Activated T-helper 9 cell treated with anti-CD3 and anti-CD28 coated beads, Interleukin-2, amount 50 U/mL, for 16 hours (primary cell): ENCODE measurements around the gene PES1.
"Not testable (repeated sequence)": the region's sequence is repeated elsewhere in the genome, so short reads cannot be mapped to it uniquely, and the experiment has no call there.

Experiments
- DNase-seq: peaks from one replicate; pipeline ENCODE4 v3.0.0-alpha.2; 2020; ENCODE audit warnings: low read depth

Gene PES1

DNA sequence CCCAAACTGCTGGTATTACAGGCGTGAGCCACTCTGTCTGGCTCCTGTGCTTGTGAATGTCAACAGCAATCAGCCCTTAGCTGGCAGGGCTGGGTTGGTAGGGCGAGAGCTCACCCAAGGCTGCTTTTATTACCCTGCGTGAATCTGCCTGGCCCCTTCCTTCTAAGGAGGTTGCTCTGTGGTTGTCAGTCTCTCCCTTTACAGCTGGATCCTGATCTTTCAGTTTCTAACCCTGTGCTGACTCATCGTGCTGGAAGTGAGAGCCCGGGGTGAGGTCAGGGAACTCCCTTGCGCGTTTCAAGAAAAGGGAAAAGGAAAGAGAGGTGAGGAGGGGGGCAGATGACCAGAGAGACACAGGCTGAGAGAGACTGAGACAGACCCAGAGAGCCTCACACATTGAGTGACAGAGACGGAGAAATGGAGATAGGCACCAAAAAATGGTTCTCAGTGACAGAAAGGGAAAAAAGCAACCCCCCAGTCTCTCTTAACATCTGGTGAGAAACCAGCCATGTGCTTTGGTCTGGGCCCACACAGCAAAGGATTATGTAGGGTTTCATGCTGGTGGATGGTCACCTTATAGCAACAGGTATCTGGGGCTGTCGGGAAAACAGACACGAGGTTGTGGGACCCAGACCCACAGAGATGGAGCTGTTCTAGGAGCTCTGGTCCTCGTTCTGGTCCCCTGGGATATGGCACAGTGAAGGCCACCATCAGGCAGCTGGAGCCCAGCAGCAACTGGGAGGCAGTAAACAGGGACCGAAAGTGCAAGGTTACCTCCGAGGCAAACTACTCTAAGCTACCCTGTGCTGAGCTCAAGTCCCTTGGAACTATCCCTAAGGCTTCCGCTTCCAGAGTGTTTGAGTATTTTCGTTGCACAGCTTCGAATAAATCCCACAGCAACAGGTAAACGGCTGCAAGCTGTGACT is 17.8 kb upstream of the PES1 start:
- no peak for DNase-seq

DNA sequence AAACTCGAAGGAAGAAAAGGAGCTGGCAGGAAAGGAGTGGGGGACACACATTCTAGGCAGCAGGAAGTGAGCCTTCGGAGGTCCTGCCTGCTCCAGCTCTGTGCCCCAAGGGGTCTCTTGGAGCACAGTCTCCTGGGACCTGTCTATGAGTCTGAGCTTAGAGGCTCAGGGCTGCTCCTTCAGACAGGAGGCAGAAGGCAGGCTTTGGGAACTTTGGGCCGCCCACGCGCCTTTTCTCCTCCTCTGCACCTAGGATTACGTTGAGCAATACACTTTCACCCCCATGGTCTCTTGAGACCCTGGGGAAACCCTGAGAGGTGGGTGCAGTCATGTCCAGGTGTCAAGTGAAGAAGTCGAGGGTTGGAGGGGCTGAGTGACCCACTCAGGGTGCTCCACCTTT is 16.2 kb upstream of the PES1 start:
- DNase-seq: no peak

DNA sequence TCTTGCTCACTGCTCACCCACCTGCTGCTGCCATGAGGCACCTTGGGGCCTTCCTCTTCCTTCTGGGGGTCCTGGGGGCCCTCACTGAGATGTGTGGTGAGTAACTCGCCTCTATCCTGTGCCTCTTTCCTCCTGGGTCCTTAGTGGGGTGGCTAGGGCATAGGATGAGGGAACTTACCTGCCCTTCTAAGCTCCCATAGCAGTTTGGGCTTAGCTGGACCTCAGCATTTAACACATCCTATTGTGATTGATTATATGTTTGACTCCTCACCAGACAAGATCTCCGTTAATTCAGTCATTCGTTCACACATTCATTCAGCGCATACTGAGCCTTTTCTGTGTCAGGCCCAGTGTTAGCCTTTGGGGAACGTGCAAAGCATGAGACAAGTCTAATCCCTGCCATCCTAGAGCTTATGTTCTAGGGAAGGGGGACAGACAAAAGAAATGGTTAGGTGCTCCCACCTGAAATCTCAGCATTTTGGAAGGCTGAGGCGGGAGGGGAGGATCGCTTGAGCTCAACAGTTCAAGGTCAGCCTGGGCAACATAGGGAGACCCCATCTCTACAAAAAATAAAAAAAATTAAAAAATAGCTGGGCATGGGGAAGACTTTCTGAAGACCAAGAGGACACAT is 15.7 kb upstream of the PES1 start:
- no peak for DNase-seq

DNA sequence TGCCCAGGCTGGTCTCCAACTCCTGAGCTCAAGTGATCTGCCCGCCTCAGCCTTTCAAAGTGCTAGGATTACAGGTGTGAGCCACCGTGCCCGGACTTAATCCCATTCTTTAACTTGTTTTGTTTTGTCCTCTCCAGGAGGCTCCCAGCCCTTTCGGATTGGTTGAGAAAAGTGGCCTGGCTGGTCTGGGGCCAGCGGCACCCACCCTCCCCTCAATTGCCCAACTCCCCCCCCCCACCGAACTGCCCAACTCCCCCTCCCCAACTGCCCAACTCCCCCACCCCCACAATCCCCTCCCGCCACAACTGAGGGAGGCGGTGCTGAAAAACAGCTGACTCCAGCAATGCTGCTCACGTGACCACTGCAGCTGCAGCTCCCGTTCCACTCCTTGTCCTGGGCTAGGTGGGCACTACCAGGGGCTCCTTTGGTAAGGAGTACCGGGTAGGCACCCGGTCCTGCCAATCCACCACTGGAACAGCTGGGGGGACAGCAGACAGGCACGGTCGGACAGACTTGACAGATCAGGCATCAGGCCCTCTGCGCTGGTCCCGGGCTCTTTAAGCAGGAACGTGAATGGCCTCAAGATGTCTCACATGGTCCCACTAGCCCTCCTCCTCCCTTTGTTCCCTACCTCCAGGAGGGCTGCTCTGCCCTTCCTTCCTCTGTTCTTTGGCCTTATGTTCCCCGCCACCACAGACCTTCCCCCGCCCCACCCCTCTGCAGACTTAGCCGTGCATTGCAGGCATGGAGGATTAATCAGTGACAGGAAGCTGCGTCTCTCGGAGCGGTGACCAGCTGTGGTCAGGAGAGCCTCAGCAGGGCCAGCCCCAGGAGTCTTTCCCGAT is 15.0 kb upstream of the PES1 start, which contains the start of gene TCN2:
Gene TCN2 (plus strand): TSS at position 720 of the 845 bp plus-strand sequence. CDS start 158 bp downstream, outside the sequence.
- DNase-seq: no peak

DNA sequence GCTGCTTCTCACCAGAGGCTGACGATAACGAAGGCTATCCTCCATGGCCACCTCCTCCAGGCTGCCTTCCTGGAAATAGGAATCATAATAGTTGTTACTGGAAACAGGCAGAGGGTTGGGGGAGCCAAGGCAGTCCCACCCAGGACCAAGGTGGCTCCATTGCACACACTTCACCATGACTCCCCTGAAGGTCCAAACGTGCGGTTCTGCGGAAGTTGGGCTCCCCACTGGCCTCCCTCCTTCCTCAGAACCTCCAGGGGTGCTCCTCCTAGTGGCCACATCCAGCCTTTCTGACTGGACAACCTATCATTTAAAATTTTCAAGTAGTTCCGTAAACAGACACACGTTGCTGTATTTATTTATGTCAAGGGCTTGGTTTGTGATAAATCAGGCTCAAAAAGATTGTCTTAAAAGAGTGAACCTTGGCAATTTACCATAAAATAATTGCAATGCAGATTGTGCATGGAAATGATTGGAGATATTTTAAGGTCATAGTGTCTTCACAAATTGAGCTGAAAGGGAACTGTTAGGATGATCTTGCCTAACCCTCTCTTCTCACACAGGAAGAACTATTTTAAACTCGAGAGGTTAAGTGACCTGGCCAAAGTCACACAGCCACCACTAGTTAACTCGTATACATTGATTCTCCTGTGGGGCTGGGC is 13.9 kb upstream of the PES1 start:
- peak; percentile 11 for DNase-seq

DNA sequence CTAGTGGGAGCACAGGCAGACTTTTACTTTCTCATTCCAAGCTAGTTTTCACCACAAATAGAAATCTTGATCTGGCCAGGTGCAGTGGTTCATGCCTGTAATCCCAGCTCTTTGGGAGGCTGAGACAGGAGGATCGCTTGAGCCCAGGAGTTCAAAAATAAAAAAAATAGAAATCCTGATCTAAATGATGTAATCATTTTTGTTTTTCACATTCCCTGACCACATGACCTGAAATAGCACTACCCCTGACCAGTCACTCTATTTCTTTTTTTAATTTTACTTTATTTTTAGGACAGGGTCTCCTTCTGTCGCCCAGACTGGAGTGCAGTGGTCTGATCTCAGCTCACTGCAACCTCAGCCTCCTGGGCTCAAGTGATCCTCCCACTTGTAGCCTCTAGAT is 13.0 kb upstream of the PES1 start:
- DNase-seq: no peak

DNA sequence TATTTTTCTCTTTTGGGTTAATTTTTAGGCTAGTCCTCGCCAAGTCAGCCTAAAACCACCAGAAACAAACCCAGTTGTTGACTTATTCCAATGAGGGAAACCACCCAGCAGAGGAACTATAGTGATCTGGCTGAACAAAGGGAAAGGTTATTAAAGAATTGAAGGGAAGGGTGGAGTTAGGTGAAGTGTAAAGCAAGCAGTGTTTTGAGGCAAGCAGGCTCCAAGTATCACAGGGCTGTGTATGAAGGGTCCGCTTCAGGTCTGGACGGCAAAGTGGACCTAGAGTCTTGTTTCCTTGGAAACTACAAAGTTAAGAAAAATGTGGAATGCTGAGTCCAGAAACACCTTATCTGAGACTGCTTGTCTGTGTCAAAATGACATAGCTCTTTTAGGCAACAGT is 12.1 kb upstream of the PES1 start:
- no peak for DNase-seq

DNA sequence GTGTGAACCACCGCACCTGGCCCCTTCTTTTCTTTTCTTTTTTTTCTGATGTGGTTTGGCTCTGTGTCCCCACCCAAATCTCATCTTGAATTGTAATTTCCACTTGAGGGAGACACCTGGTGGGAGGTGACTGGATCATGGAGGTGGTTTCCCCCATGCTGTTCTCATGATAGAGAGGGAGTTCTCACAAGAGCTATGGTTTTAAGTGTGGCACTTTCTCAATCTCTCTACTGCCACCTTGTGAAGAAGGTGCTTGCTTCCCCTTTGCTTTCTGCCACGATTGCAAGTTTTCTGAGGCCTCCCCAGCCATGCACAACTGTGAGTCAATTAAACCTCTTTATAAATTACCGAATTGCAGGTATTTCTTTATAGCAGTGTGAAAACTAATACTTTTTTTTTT is 10.3 kb upstream of the PES1 start:
- no peak for DNase-seq

DNA sequence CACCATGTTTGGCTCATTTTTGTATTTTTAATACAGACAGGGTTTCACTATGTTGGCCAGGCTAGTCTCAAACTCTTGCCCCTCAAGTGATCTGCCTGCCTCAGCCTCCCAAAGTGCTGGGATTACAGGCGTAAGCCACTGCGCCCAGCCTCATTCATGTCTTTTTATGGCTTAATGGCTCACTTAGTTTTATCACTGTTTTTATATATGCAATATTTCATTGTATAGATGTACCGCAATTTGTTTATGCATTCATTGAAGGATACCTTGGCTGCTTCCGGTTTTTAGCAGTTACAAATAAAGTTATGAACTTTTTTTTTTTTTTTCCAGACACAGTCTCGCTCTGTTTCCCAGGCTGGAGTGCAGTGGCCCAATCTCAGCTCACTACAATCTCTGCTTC is 9.8 kb upstream of the PES1 start:
- DNase-seq: no peak

DNA sequence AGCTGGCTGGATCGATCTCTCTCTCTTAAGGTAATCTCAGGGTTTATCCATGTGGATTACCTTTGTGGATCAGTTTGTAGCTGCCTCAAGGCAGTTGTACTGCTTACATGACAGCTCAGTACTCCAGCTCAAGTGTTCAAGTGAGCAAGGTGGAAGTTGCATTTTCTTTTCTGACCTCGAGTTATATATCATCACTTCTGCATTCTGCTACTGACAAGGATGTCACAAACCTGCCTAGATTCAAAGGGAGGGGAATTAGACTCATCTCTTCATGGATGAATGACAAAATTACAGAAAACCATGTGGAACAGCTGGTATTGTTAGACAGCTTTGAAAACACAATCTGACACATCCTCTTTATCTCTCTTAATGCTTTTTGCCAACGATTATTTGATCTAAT is 9.2 kb upstream of the PES1 start:
- no peak for DNase-seq

DNA sequence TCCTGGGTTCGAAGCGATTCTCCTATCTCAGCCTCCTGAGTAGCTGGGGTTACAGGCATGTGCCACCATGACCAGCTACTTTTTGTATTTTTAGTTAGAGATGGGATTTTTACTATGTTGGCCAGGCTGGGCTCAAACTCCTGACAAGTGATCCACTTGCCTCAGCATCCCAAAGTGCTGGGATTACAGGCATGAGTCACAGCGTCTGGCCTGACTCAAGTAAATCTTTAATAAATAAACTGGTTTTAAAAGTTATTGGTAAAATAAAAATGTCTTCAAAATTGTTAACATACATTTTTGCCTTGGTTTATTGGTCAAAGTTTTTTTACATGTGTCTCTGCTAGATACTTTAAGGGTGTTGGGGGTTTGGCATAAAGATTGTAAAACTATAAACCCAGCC is 7.3 kb upstream of the PES1 start:
- no peak for DNase-seq

DNA sequence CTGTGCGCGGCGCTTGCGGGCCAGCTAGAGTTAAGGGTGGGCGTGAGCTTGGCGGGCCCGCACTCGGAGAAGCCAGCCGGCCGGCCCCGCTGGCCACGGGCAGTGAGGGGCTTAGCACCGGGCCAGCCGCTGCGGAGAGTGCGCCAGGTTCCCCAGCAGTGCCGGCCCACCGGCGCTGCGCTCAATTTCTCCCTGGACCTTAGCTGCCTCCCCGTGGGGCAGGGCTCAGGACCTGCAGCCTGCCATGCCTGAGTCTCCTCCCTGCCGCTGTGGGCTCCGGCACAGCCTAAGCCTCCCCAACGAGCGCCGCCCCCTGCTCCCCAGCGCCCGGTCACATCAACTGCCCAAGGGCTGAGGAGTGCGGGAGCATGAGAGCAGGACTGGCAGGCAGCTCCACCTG is 5.2 kb upstream of the PES1 start:
- no peak for DNase-seq

DNA sequence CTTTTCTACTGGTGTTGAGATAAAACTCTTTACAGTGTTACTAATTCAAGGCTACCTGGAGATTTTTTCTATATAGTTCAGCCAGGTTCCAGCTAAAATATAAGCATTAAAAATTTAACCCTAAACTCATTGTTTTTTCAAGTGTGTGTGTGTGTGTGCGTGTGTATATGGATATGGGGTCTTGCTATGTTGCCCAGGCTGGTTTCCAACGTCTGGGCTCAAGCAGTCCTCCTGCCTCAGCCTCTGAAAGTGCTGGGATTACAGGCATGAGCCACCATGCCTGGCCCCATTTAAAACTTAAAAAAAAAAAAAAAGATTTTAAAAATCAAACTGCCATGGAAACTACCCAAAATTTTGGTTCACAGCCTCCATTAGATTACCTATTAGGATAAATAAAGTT is 4.5 kb upstream of the PES1 start:
- DNase-seq: no peak

DNA sequence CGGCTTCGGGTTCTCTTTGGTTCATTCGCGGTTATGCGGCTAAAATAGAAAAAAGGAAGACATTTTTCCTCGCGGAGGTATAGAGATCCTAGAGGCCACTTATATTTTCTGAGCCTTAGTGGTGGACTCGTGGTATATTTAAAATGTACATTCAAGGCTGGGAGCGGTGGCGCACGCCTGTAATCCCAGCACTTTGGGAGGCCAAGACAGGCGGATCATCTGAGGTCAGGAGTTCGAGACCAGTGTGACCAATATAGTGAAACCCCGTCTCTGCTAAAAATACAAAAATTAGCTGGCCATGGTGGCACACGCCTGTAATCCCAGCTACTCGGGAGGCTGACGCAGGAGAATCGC is 627 bp upstream of the PES1 start:
- not testable (repeated sequence) for DNase-seq

DNA sequence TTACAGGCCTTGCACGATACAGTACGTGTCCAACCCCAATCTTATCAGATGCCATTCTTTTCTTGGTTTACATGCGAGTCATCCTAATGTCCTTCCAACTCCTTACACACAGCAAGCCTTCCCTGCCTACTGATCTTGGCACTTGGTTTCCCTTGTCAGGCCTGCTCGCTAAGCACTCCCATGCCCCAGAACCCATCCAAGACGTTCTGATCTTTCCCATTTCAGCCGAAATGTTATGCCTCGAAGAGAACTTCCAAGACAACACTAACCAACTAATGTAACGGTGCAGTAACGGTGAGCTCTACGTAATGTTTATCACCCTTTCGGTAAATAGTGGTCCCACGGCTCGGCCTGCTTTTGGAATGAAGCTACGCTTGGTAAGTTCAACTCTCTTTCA is 521 bp downstream of the PES1 start:
- DNase-seq: no peak

DNA sequence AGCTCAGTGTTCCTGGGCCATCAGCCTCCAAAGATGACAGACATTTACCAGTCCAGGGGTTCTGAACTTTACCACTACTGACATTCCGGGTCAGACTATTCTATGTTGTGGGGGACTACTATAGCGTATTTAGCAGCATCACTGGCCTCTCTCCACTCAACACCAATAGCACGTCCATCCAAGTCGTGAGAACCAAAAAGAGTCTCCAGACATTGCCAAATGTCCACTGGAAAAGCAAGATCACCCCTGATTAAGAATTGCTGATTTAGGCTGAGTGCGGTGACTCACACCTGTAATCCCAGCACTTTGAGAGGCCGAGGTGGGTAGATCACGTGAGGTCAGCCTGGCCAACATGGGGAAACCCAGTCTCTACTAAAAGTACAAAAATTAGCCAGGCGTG is 5.3 kb downstream of the PES1 start:
- DNase-seq: no peak

DNA sequence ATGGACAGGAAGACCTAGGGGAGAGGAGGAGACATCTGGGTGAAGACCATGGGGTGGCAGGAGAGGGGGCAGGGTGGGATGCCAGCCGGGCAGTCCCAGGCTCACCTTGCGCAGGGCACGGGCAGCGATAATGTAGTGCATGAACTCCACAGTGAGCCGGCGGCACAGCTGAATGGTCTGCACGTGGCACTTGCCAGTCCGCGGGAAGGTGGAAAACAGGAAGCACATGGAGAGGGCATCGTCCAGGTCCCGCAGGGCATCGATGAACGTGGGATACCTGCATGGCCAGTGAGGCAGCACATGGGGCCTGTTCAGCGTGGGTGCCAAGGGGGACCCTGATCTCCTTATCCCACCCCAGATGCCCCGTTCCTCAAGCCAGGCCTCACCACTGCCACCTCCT is 7.3 kb downstream of the PES1 start:
- DNase-seq: no peak

DNA sequence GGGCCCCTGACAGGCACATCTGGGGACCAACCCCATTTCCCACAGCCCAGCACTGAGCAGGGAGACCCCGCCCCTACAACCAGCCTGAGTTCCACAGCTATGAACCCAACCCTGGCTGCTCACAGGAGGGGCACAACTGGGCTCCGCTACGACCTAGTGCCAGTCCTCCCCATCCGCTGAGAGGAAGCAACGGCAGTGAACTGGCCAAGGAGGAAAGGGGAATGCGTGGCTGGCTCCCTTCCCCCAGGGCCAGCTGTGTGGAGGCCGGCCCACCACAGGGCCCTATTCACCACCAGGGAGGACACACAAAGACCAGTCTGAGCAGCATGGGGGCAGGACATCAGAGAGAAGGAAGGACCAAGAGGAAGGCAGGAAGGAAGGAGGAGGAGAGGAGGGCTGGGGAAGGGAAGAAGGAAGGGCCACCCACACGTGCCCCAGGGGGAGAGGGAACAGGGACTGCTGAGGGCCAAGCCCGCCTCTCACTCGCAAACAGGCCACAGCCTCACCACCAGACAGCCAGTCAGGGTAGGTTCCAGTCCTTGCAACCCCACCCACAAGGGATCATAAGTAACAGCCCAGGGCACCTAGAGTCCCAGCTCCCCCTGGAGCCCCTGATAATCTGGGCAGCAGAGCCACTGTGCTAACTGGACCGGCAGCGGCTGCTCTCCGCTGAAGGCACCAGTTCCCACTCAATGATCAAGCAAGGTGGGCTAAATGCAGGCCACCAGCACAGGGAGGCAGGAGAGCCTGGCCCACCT is 8.7 kb downstream of the PES1 start:
- DNase-seq: no peak

DNA sequence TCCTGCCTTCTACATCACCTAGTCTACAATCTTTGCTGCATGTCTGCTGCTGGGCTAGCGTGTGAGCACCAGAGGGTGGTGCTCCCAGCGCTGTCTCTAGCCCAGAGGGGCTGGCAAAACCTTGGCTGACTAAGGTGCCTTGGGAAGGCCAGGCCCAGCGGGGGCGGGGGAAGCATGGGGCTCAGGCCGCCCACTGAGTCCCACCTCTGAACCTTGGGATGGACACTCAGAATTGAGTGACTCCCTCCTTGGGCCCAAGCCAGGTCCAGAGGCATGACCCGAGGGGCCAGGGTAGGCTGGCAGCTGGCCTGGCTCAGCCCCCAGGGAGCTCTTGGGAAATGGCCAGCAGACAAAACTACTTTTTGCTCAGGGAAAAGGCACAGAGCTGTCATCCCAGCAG is 9.7 kb downstream of the PES1 start:
- no peak for DNase-seq

DNA sequence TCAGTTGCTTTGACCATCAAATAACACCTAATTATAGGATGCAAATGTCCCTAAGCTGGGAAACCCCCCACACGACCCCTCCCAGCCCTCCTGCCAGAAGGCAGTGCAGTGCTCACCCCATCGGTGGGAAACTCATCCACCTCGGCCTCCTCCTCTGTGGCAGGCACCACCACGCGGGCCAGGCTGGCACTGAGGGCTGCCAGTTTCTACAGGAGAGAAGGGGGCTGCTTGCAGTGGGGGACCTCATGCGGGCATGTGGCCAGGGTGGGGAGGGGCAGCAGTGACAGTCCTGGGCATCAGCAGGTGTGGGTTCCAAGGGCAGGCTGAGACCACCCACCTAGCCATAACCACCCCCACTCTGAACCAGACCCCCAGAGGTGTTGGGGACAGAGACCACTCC is 10.8 kb downstream of the PES1 start:
- DNase-seq: no peak

DNA sequence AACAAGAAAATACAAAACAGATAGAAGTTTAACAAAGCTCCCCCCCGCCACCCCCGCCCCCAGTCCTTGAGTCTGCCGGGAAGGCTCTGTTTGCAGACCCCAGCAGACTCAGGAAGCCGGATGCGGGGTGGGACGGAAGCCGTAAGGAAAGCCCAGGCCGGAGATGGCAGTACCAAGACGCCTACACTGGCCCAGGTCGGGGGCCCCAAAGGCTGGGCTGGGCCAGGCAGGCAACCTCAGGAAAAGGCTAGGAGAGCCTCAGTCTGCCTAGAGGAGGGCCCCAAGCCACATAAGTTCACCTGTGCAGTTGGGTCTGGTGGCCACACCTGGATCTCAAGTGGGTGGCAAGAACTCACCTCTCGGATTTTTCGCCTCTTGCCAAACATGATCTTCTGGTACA is 13.2 kb downstream of the PES1 start:
- no peak for DNase-seq

DNA sequence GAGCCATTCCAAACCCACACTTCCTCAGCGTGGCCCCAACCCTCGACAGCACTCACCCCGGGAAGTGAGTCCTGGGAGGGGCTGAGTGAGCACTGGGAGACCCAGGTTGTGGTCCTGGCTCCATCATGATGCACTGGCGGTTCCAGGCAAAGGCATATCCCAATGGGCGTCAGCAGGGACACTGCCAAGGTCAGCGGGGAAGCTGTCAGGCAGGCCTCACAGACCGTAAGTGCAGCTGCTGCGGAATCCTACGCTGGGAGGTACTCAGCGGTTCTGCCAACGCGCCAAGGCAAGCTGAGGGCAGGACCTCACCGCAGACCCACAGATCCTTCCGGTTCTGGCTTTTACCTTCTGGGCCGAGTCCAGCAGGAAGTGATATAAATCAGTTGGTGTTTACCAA is 15.9 kb downstream of the PES1 start:
- DNase-seq: no peak
